GM12873 (cell line): ENCODE results near the gene LYPD6B.

ENCODE experiments used
- CTCF ChIP-seq: IDR thresholded peaks from 2 replicates; pipeline ENCODE4 v1.5.1; 2012; ENCODE audit warnings: low read depth, mild to moderate bottlenecking, moderate library complexity, low read length, control low read depth; ENCODE audit not compliant: insufficient read depth; ENCODE audit errors: missing control alignments

The LYPD6B gene

GRCh38 chr2:149145314-149146295 lies 107.1 kb downstream of the LYPD6B start:
- no peak for TF ChIP-seq CTCF

DNA sequence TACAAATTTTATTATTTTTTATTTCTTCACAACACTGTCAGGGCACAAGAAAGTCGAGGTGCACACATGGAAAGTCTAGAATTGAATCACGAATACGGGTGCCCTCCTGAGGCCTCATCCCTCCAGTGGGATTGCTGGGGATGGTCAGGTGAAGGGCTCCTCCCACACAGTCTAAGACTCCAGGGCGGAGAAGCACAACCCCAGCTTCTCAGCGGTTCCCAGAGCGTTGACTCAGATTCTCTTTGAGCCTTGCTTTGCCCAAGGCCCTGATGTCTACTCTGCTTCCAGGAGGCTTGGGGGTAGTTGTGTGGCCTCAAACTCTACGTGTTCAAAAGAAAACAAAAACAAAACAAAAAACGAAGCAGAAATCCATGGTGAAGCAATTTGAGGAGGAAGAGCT lies 108.4 kb downstream of the LYPD6B start:
- TF ChIP-seq CTCF = no peak

DNA sequence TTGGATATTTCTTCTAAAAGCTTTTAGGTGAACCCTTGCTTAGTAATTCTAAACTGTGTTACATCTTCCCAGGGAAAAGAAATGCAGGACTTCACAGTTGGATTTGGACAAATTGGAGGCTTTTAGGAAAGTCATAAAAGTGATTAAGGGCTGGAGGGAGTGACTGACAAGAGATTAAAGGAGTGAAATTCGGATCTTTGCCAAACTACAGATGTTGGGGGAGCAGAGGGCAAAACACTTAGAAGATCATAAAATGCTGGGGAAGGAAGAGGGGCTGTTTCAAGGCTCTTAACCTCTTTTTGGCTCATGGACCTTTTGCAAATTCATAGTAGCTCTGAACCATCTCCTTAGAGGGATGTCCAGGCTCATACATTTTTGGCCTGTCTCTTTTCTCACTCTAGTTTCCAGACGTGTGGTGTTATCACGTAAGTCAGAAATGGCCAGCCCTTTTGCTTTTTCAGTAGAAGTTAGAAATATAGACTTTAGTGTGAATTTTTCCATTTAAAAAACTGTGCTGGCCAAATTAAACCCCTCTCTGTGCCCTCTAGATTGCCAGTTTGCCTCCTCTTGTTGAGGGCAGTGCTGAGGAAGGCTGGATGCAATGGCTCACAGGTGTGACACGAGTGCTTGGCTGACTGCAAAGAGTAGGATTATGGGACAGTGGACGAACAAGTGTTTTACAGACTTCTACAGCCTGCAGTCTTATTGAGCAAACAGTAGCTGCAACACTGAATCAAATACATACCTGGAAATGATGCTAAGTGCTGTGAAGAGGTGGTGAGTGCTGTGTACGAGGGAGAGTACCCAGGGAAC lies 109.9 kb downstream of the LYPD6B start:
- TF ChIP-seq CTCF = no peak

DNA sequence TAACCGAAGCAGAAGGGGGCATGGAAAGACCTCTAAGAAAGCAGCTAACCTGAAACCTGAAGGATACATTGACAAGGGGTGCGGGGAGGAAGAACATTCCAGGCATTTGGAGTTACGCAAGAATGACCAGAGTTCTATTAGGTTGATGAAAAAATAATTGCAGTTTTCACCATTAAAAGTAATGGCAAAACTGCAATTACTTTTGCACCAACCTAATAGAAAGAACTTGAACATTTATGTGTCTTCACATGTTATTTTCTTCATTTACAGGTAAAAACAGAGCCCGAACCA lies 110.5 kb downstream of the LYPD6B start:
- no peak for TF ChIP-seq CTCF

GRCh38 chr2:149152469-149152953 lies 114.0 kb downstream of the LYPD6B start:
- no peak for TF ChIP-seq CTCF

DNA sequence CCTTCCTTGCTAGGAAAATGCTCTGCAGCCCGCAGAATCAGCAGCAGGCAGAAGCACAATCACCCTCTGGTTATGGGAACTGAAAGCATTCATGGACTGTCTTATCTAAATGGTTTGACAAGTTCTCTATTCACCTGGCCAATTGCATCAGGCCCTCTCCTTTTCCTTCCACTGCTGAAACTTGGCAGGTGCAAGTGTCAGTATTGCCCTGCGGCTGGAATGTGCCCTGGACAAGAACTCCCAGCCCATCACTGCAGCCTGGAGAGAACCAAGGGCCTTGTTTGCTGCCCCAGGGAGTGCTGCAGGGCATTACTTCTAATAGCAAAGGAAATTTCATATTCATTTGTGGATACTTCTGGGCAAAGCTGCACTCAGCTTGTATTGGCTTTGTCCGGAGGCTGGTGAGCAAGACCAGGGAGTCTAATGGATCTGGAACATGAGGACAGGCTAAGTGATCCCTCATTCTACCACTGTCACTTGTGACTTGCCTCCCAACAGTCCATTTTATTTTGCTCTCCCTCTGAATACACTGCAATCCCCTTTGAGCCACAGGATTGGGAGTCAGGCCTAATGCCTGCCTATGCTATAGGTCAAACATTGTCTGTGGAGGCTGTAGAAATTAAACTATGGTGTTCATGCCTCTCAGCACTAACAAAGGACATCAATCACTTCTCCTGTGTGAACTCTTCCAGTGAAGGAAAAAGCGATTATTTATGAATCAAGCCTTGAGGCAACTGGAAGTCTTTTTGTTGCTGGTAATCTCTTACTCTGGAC lies 116.9 kb downstream of the LYPD6B start:
- no peak for TF ChIP-seq CTCF
